Measurements from ENCODE around the gene AK4. TPM values are rescaled to one million over a fixed set of nuclear protein-coding genes. Genes with fewer than 3 reads are reported as not detected.

The AK4 gene
- total and polyA plus RNA-seq, 2 experiments from 2014 or later = 61.5 to 76.1 TPM

DNA sequence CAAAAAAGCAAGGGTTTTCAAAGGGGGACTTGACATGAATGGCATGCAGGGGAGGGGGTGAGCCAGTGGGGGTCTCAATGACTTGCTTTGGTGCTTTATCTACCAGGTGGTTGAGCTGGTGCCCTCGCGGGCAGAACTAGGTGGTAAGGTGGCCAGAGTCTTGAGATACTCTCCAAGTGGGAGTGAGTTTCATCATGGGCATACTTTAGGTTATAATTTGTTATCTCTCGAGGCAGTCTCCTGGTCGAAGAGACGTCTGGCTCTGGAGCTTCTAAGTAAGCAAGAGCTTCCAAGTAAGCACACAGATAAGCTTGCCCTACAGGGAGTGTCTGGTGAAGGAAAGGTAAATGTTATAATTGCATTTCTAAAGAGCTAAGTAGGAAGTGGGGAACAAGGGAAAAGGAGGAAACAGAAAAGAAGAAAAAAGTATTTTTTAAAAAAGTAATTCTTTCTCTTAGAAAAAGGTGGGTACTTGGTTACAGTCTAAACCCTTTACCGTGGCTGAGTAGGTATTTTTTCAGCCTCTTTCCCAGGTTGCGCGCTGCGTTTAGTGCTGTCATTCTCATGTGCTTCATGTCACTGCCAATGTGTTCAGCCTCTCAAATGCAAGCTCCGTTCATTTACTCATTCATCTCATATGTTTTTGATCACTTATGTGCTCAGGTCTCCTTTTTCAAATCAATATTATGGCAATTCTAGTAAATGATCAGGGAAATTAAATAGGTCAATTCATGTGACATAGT, 129.8 kb downstream of the AK4 start:
- no peaks in the 10 kb centered on the region for H4K20me1 ChIP-seq (ENCODE audit: insufficient read depth, poor library complexity, severe bottlenecking)
- peaks cover 19% of the 10 kb centered on the region for H3K4me1 ChIP-seq (ENCODE audit: insufficient read depth)
- H3K27me3 ChIP-seq = no peaks in the 10 kb centered on the region
- DNase-seq (ENCODE audit: low spot score) = peak; percentile 21
- no peak for TF ChIP-seq EZH2phosphoT487 (IDR thresholded peaks at IDR 0.05; ENCODE audit: low read depth, severe bottlenecking, unreplicated experiment)
- H3K36me3 ChIP-seq (replicated peaks; ENCODE audit: insufficient read depth, low read depth) = no peaks in the 10 kb centered on the region
- H3K9me3 ChIP-seq (ENCODE audit: low read depth) = no peaks in the 10 kb centered on the region
- WGBS (ENCODE audit: low lambda C conversion rate, missing lambda C conversion rate) = 29% methylated on average over 10 of the region's 10 CpGs
- peak overlapping the region; percentile 22 for H3K4me2 ChIP-seq
- no peaks in the 10 kb centered on the region for H3K9me2 ChIP-seq (replicated peaks; ENCODE audit: insufficient read depth)
- no peak overlapping the region for H3K27ac ChIP-seq
- no peak overlapping the region for H3K4me3 ChIP-seq
- H2AFZ ChIP-seq = no peak overlapping the region
- H3K79me2 ChIP-seq = no peaks in the 10 kb centered on the region

DNA sequence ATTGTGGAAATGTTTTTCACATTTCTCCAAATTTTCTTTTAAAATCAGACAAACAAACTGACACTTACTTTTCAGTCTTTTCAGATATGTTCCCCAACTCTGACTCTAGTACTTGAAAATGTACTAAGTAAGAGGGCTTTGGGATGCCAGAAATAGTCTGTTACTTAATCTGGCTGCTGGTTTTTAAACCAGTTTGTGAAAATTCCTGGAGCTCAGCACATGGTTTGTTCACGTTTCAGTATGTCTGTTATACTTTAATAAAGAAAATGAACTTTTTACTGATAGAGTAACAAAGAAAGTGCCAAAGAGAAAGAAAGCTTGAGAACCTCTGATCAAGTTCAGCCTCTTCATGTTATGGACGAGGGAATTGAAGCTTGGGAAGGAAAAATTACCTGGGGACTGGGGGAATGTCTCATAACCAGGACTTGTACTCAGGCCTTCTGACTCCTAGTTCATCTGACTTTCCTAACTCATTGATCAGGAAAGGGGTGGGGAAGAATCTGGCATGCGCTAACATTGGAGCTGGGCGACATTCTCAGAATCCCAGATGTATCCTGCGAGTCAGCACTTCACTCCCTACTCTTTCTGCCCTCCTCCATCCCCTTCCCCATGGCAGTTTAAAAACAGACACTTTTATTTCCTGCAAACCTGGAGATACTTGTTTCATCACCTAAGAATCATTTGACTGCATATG, 130.5 kb downstream of the AK4 start:
- Histone ChIP-seq H3K27me3 (no peaks in the 10 kb centered on the region), H3K27ac (peak overlapping the region; percentile 41), H3K9me3 (ENCODE audit: low read depth) (no peaks in the 10 kb centered on the region), H2AFZ (no peak overlapping the region), H3K4me3 (no peak overlapping the region), H3K4me1 (ENCODE audit: insufficient read depth) (peaks cover 19% of the 10 kb centered on the region), H3K36me3 (replicated peaks; ENCODE audit: insufficient read depth, low read depth) (no peaks in the 10 kb centered on the region), H3K4me2 (peak overlapping the region; percentile 22), H3K9me2 (replicated peaks; ENCODE audit: insufficient read depth) (no peaks in the 10 kb centered on the region), H3K79me2 (no peaks in the 10 kb centered on the region), H4K20me1 (ENCODE audit: insufficient read depth, poor library complexity, severe bottlenecking) (no peaks in the 10 kb centered on the region)
- WGBS (ENCODE audit: low lambda C conversion rate, missing lambda C conversion rate) = 42% methylated on average over 5 of the region's 5 CpGs
- TF ChIP-seq, protein P1, sequence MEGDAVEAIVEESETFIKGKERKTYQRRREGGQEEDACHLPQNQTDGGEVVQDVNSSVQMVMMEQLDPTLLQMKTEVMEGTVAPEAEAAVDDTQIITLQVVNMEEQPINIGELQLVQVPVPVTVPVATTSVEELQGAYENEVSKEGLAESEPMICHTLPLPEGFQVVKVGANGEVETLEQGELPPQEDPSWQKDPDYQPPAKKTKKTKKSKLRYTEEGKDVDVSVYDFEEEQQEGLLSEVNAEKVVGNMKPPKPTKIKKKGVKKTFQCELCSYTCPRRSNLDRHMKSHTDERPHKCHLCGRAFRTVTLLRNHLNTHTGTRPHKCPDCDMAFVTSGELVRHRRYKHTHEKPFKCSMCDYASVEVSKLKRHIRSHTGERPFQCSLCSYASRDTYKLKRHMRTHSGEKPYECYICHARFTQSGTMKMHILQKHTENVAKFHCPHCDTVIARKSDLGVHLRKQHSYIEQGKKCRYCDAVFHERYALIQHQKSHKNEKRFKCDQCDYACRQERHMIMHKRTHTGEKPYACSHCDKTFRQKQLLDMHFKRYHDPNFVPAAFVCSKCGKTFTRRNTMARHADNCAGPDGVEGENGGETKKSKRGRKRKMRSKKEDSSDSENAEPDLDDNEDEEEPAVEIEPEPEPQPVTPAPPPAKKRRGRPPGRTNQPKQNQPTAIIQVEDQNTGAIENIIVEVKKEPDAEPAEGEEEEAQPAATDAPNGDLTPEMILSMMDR (IDR thresholded peaks at IDR 0.05; ENCODE audit: poor library complexity) = no peak
- no peak for TF ChIP-seq EZH2 (IDR thresholded peaks at IDR 0.05; ENCODE audit: borderline replicate concordance)
- no peak for TF ChIP-seq EZH2phosphoT487 (IDR thresholded peaks at IDR 0.05; ENCODE audit: low read depth, severe bottlenecking, unreplicated experiment)
- no peak for DNase-seq (ENCODE audit: low spot score)

DNA sequence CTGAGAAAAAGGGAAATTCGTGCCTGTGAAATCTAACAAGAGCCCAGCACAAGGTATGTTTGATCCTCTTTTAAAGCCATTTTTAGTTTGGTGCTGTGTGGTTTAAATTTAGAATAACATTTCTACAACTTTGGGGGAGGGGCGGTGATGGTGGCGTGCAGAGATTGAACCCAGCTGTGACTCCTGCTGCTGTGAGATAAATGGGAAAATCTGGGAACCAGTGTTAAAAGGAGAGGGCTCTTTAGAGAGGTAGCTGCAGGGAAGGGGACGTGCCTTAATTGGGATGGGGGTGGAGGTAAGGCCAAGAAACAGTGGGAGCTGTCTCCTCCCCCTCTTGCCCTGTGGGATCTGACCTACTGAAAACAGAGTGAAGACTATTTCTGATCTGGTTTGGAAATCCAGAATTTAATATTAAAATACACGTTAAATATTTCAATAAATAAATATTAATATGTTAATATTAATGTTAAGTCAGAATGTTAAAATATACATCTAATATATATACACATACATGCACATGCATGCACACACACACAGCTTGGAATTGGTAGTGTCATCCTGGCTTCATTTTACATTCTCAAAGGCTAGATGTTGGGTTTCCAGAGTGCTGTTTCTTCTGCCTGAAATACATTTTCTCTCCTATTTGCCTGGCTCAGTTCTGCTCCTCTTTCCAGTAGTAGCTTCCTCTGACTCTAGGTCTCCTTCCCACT, 131.2 kb downstream of the AK4 start:
- H3K36me3 ChIP-seq (replicated peaks; ENCODE audit: insufficient read depth, low read depth) = no peaks in the 10 kb centered on the region
- peak overlapping the region; percentile 22 for H3K4me2 ChIP-seq
- no peaks in the 10 kb centered on the region for H3K9me3 ChIP-seq (ENCODE audit: low read depth)
- no peak overlapping the region for H3K27ac ChIP-seq
- no peak overlapping the region for H2AFZ ChIP-seq
- no peaks in the 10 kb centered on the region for H3K27me3 ChIP-seq
- no peaks in the 10 kb centered on the region for H4K20me1 ChIP-seq (ENCODE audit: insufficient read depth, poor library complexity, severe bottlenecking)
- H3K9me2 ChIP-seq (replicated peaks; ENCODE audit: insufficient read depth) = no peaks in the 10 kb centered on the region
- DNase-seq (ENCODE audit: low spot score) = no peak
- H3K4me3 ChIP-seq = no peak overlapping the region
- H3K4me1 ChIP-seq (ENCODE audit: insufficient read depth) = peaks cover 19% of the 10 kb centered on the region
- no peaks in the 10 kb centered on the region for H3K79me2 ChIP-seq
- 33% methylated on average over 5 of the region's 5 CpGs for WGBS (ENCODE audit: low lambda C conversion rate, missing lambda C conversion rate)
- no peak for TF ChIP-seq EZH2 (IDR thresholded peaks at IDR 0.05; ENCODE audit: borderline replicate concordance)
- TF ChIP-seq, protein P1 (IDR thresholded peaks at IDR 0.05; ENCODE audit: poor library complexity) = no peak

Small RNAs within 50 kb of the gene (small RNA-seq; reads per million reads assigned to genes)
- not detected for gene RPS29P7

Other genes with a start within 250 kb of the AK4 start
- gene JAK1, start 181.7 kb upstream of the AK4 start, total RNA-seq = 102 and 104 TPM in 2 replicates
- 60.2 and 63.5 TPM in 2 replicates for gene JAK1, start 181.7 kb upstream of the AK4 start, polyA plus RNA-seq
- gene DNAJC6, start 161.3 kb downstream of the AK4 start, total RNA-seq = 5.7 and 11.2 TPM in 2 replicates
- gene DNAJC6, start 161.3 kb downstream of the AK4 start, polyA plus RNA-seq = 6.0 and 9.3 TPM in 2 replicates